22Rv1 (cell line): Measurements from ENCODE around the gene CRYGA.

Source experiments
- H3K27ac ChIP-seq: fragments of 450-650 bp; 2 replicates; pipeline ENCODE4 v1.5.1; 2017
- ZFX ChIP-seq: fragments of 450-650 bp; IDR thresholded peaks from 2 replicates; pipeline ENCODE4 v1.6.1; 2017; ENCODE audit warnings: antibody characterized with exemption, borderline replicate concordance
- TF ChIP-seq, protein P1 (sequence below): fragments of 450-650 bp; IDR thresholded peaks from 2 replicates; pipeline ENCODE4 v1.5.1; 2017; ENCODE audit warnings: mild to moderate bottlenecking

CRYGA gene

GRCh38 chr2:208163489-208163888 is at the start of gene CRYGA:
CRYGA (minus strand) TSS chr2:208163589; CDS start chr2:208163556, 33 bp downstream.
- H3K27ac ChIP-seq: no peak within 1 kb of the TSS

GRCh38 chr2:208210688-208211451 is 47.5 kb upstream of the CRYGA start:
- no peak for TF ChIP-seq ZFX
- TF ChIP-seq, protein P1, sequence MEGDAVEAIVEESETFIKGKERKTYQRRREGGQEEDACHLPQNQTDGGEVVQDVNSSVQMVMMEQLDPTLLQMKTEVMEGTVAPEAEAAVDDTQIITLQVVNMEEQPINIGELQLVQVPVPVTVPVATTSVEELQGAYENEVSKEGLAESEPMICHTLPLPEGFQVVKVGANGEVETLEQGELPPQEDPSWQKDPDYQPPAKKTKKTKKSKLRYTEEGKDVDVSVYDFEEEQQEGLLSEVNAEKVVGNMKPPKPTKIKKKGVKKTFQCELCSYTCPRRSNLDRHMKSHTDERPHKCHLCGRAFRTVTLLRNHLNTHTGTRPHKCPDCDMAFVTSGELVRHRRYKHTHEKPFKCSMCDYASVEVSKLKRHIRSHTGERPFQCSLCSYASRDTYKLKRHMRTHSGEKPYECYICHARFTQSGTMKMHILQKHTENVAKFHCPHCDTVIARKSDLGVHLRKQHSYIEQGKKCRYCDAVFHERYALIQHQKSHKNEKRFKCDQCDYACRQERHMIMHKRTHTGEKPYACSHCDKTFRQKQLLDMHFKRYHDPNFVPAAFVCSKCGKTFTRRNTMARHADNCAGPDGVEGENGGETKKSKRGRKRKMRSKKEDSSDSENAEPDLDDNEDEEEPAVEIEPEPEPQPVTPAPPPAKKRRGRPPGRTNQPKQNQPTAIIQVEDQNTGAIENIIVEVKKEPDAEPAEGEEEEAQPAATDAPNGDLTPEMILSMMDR: no peak
- H3K27ac ChIP-seq: no peak overlapping the region

More at GRCh38 chr2:208163489-208163888, at the start of gene CRYGA:
- no peak for TF ChIP-seq ZFX

- no peak overlapping the region for H3K27ac ChIP-seq
- TF ChIP-seq ZFX: no peak
- TF ChIP-seq, protein P1: no peak
Measured at GRCh38 chr2:208208335-208209085, 45.1 kb upstream of the CRYGA start.

DNA sequence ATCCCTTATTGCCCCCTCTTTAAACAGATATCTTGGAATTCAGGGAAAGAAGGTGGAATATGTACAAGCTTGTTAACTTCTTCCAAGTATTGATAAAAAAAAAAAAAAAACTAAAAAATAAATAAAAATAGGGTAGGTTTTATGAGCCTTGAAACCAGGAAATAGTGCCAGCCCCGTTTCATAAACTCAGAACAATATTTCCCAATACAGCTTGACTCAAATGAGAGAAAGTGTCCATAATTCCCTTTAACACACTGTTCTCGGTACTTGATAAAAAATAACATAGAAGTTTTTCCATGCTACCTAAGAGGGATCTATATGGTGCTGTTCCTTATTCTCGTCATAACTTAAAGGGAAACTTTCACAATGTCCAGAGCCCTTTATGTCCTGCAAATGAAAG is 44.4 kb upstream of the CRYGA start:
- TF ChIP-seq, protein P1: no peak
- no peak for TF ChIP-seq ZFX
- no peak overlapping the region for H3K27ac ChIP-seq

GRCh38 chr2:208204166-208204565 is 40.8 kb upstream of the CRYGA start:
- TF ChIP-seq, protein P1: no peak
- no peak for TF ChIP-seq ZFX
- H3K27ac ChIP-seq: no peak overlapping the region

DNA sequence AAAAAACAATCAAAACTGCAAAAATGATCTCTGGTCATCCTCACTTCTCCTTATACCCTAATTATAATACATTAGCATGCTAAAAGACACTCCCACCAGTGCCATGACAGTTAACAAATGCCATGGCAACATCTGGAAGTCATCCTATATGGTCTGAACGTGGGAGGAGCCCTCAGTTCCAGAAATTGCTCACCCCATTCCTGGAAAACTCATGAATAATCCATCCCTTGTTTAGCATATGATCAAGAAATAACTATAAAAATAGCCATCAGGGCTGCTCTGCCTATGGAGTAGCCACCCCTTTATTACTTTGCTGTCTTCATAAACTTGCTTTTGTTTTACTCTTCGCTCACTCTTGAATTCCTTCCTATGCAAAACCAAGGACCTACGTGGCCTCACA is 32.1 kb upstream of the CRYGA start:
- no peak for TF ChIP-seq ZFX
- TF ChIP-seq, protein P1: no peak

DNA sequence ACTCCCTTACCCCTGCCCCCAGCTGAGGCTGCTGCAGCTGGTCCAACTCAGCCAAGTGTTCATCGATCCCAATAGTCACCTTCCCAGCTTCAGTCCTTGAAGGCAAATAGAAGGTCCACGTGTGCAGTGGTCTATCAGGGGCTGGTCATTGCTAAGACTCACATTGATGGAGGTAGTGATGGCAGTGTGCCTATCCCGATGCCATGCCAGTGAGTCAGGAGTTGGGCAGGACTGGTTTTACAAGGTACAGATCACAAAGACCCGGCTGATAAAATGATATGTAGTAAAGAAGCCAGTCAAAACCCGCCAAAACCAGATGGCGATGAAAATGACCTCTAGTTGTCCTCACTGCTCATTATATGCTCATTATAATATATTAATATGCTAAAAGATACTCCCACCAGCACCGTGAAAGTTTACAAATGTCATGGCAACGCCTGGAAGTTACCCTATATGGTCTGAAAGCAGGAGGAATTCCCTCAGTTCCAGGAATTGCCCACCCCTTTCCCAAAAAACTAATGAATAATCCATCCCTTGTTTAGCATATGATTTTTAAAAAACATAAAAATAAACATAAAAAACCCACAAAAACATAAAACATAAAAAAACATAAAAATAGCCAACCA is 29.3 kb upstream of the CRYGA start:
- H3K27ac ChIP-seq: no peak overlapping the region
- TF ChIP-seq ZFX: no peak
- TF ChIP-seq, protein P1: no peak

More for the DNA sequence above, 32.1 kb upstream of the CRYGA start:
- H3K27ac ChIP-seq: no peak overlapping the region
